K562 (cell line): ENCODE measurements around the gene WSCD2. TPM values are rescaled to one million over a fixed set of nuclear protein-coding genes. Genes with fewer than 3 reads are reported as not detected.

ENCODE experiments used
- RAD21 ChIP-seq, 2 experiments: fragments of 250-450 bp in 1 of 2; fragments of 450-650 bp in 1 of 2; sonication (Bioruptor Pico) in 1 of 2; formaldehyde crosslinking in 1 of 2; IDR thresholded peaks in 1 of 2; conservative IDR thresholded peaks in 1 of 2; 2 replicates each; pipeline versions ENCODE4 v1.4.0 to v1.8.0; 2020 to 2022; ENCODE audit warnings: mild to moderate bottlenecking in 2 of 2, moderate library complexity in 1 of 2
- RBM25 ChIP-seq: fragments of 200-400 bp; formaldehyde crosslinking; IDR thresholded peaks from 2 replicates; pipeline ENCODE4 v1.6.1; 2018; ENCODE audit warnings: low read length, low read depth, moderate library complexity; ENCODE audit not compliant: severe bottlenecking
- polyA plus RNA-seq, 8 experiments: library from polyadenylated mRNA; depleted of rRNA in 4 of 8; stranded (reverse) in 5 of 8; unstranded in 3 of 8; fragments of >200 nt; fragmentation: Nextera tagmentation in 2 of 8; fragmentation: Illumina TruSeq in 1 of 8; extraction: Ambion mirVana in 2 of 8; extraction: Trizol in 1 of 8; gene quantifications; 2 replicates each; pipeline versions ENCODE4 v1.2.1 to v1.2.3, GENCODE V29; 2011 to 2014; ENCODE audit warnings: inconsistent platforms in 1 of 8, missing spikeins in 1 of 8
- total RNA-seq, 7 experiments: library from RNA; depleted of rRNA in 6 of 7; stranded (reverse); fragments of >200 nt in 6 of 7; fragmentation: Illumina TruSeq in 2 of 7; extraction: Trizol in 2 of 7; gene quantifications; 2 replicates each; pipeline versions ENCODE4 v1.2.1 to v1.2.3, GENCODE V29; 2011 to 2021; ENCODE audit warnings: low replicate concordance in 1 of 7
- TF ChIP-seq, protein P1 (sequence below), 2 experiments: fragments of 450-650 bp; formaldehyde crosslinking in 1 of 2; IDR thresholded peaks; 2 replicates each; pipeline versions ENCODE4 v1.4.0 to v1.6.1; 2014 to 2020; ENCODE audit warnings: mild to moderate bottlenecking in 2 of 2, borderline replicate concordance in 1 of 2, low read depth in 1 of 2
- TF ChIP-seq, protein P2 (sequence below): fragments of 450-650 bp; IDR thresholded peaks from 2 replicates; pipeline ENCODE4 v1.6.1; 2016; ENCODE audit warnings: mild to moderate bottlenecking, moderate library complexity

The WSCD2 gene
- total and polyA plus RNA-seq, 9 of the 15 experiments (the other 6 are each of a cell fraction or from before 2014, with no cell fraction given), result 0.72 to 14.1 (median 4.0) TPM

DNA sequence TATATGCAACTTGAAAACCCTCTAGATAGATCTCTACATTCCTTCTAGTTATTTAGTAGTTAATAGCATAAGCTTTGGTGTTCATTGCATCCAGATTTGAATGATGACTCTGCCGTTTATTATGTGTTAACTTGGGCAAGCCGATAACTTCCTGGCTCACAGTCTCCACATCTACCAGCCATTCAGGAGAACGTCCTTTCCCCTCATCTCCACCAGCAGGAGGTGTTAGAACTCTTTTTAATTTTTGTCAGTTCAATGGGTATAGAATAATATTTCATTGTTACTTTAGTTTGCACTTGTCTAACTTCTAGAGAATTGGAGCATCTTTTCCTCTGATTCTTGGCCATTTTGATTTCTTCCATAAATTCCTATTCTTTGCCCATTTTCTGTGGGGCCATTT is 30.0 kb upstream of the WSCD2 start (continued):
- TF ChIP-seq, protein P1, sequence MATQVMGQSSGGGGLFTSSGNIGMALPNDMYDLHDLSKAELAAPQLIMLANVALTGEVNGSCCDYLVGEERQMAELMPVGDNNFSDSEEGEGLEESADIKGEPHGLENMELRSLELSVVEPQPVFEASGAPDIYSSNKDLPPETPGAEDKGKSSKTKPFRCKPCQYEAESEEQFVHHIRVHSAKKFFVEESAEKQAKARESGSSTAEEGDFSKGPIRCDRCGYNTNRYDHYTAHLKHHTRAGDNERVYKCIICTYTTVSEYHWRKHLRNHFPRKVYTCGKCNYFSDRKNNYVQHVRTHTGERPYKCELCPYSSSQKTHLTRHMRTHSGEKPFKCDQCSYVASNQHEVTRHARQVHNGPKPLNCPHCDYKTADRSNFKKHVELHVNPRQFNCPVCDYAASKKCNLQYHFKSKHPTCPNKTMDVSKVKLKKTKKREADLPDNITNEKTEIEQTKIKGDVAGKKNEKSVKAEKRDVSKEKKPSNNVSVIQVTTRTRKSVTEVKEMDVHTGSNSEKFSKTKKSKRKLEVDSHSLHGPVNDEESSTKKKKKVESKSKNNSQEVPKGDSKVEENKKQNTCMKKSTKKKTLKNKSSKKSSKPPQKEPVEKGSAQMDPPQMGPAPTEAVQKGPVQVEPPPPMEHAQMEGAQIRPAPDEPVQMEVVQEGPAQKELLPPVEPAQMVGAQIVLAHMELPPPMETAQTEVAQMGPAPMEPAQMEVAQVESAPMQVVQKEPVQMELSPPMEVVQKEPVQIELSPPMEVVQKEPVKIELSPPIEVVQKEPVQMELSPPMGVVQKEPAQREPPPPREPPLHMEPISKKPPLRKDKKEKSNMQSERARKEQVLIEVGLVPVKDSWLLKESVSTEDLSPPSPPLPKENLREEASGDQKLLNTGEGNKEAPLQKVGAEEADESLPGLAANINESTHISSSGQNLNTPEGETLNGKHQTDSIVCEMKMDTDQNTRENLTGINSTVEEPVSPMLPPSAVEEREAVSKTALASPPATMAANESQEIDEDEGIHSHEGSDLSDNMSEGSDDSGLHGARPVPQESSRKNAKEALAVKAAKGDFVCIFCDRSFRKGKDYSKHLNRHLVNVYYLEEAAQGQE (IDR thresholded peaks at IDR 0.05; ENCODE audit: borderline replicate concordance), result peak; percentile 80; the same call in 1 of the 2 replicates
- TF ChIP-seq, protein P1 (CRISPR knock-in tag; IDR thresholded peaks at IDR 0.05; ENCODE audit: low read depth), result no peak
- TF ChIP-seq RBM25 (peak; percentile 56), RAD21 (CRISPR knock-in tag; conservative IDR thresholded peaks at IDR 0.05 in 1 of 2, IDR thresholded peaks at IDR 0.05 in 1 of 2) (peak; percentile 71 to 86)
- TF ChIP-seq, protein P2, sequence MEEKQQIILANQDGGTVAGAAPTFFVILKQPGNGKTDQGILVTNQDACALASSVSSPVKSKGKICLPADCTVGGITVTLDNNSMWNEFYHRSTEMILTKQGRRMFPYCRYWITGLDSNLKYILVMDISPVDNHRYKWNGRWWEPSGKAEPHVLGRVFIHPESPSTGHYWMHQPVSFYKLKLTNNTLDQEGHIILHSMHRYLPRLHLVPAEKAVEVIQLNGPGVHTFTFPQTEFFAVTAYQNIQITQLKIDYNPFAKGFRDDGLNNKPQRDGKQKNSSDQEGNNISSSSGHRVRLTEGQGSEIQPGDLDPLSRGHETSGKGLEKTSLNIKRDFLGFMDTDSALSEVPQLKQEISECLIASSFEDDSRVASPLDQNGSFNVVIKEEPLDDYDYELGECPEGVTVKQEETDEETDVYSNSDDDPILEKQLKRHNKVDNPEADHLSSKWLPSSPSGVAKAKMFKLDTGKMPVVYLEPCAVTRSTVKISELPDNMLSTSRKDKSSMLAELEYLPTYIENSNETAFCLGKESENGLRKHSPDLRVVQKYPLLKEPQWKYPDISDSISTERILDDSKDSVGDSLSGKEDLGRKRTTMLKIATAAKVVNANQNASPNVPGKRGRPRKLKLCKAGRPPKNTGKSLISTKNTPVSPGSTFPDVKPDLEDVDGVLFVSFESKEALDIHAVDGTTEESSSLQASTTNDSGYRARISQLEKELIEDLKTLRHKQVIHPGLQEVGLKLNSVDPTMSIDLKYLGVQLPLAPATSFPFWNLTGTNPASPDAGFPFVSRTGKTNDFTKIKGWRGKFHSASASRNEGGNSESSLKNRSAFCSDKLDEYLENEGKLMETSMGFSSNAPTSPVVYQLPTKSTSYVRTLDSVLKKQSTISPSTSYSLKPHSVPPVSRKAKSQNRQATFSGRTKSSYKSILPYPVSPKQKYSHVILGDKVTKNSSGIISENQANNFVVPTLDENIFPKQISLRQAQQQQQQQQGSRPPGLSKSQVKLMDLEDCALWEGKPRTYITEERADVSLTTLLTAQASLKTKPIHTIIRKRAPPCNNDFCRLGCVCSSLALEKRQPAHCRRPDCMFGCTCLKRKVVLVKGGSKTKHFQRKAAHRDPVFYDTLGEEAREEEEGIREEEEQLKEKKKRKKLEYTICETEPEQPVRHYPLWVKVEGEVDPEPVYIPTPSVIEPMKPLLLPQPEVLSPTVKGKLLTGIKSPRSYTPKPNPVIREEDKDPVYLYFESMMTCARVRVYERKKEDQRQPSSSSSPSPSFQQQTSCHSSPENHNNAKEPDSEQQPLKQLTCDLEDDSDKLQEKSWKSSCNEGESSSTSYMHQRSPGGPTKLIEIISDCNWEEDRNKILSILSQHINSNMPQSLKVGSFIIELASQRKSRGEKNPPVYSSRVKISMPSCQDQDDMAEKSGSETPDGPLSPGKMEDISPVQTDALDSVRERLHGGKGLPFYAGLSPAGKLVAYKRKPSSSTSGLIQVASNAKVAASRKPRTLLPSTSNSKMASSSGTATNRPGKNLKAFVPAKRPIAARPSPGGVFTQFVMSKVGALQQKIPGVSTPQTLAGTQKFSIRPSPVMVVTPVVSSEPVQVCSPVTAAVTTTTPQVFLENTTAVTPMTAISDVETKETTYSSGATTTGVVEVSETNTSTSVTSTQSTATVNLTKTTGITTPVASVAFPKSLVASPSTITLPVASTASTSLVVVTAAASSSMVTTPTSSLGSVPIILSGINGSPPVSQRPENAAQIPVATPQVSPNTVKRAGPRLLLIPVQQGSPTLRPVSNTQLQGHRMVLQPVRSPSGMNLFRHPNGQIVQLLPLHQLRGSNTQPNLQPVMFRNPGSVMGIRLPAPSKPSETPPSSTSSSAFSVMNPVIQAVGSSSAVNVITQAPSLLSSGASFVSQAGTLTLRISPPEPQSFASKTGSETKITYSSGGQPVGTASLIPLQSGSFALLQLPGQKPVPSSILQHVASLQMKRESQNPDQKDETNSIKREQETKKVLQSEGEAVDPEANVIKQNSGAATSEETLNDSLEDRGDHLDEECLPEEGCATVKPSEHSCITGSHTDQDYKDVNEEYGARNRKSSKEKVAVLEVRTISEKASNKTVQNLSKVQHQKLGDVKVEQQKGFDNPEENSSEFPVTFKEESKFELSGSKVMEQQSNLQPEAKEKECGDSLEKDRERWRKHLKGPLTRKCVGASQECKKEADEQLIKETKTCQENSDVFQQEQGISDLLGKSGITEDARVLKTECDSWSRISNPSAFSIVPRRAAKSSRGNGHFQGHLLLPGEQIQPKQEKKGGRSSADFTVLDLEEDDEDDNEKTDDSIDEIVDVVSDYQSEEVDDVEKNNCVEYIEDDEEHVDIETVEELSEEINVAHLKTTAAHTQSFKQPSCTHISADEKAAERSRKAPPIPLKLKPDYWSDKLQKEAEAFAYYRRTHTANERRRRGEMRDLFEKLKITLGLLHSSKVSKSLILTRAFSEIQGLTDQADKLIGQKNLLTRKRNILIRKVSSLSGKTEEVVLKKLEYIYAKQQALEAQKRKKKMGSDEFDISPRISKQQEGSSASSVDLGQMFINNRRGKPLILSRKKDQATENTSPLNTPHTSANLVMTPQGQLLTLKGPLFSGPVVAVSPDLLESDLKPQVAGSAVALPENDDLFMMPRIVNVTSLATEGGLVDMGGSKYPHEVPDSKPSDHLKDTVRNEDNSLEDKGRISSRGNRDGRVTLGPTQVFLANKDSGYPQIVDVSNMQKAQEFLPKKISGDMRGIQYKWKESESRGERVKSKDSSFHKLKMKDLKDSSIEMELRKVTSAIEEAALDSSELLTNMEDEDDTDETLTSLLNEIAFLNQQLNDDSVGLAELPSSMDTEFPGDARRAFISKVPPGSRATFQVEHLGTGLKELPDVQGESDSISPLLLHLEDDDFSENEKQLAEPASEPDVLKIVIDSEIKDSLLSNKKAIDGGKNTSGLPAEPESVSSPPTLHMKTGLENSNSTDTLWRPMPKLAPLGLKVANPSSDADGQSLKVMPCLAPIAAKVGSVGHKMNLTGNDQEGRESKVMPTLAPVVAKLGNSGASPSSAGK, result 0 out of 2 replicates have a peak, but pooled peaks have one; percentile 17
- TF ChIP-seq, all 486 proteins: peak for 11
